Hepatocyte (in vitro differentiated cells): ENCODE measurements around the gene TOMM7. TPM values are rescaled to one million over a fixed set of nuclear protein-coding genes. Genes with fewer than 3 reads are reported as not detected.
"Not testable (repeated sequence)": the region's sequence is repeated elsewhere in the genome, so short reads cannot be mapped to it uniquely, and the experiment has no call there.

Experiments used
- DNase-seq: peaks from one replicate; pipeline ENCODE4 v3.0.0-alpha.2; 2016; ENCODE audit warnings: low spot score
- H2AFZ ChIP-seq: fragments of 200-600 bp; sonication (generic); 2 replicates; pipeline ENCODE4 v1.6.0; 2016; ENCODE audit warnings: antibody characterized with exemption, mild to moderate bottlenecking
- H3K27ac ChIP-seq: fragments of 200-600 bp; sonication (generic); 2 replicates; pipeline ENCODE4 v1.5.1; 2016; ENCODE audit warnings: mild to moderate bottlenecking
- H3K27me3 ChIP-seq: fragments of 200-600 bp; sonication (generic); 2 replicates; pipeline ENCODE4 v1.6.1; 2016
- H3K36me3 ChIP-seq: fragments of 200-600 bp; sonication (generic); replicated peaks from 2 replicates; pipeline ENCODE4 v1.5.1; 2016; ENCODE audit warnings: low read depth; ENCODE audit not compliant: insufficient read depth
- H3K4me1 ChIP-seq: fragments of 200-600 bp; sonication (generic); 2 replicates; pipeline ENCODE4 v1.5.1; 2016; ENCODE audit warnings: mild to moderate bottlenecking, moderate library complexity; ENCODE audit not compliant: insufficient read depth
- H3K4me2 ChIP-seq: fragments of 200-600 bp; sonication (generic); 2 replicates; pipeline ENCODE4 v1.6.0; 2016
- H3K4me3 ChIP-seq: fragments of 200-600 bp; sonication (generic); 2 replicates; pipeline ENCODE4 v1.5.1; 2016; ENCODE audit warnings: mild to moderate bottlenecking
- H3K79me2 ChIP-seq: fragments of 200-600 bp; sonication (generic); 2 replicates; pipeline ENCODE4 v1.6.0; 2017; ENCODE audit warnings: mild to moderate bottlenecking
- H3K9me2 ChIP-seq: fragments of 200-600 bp; sonication (generic); replicated peaks from 2 replicates; pipeline ENCODE4 v1.6.0; 2017; ENCODE audit warnings: mild to moderate bottlenecking; ENCODE audit not compliant: insufficient read depth
- H3K9me3 ChIP-seq: fragments of 200-600 bp; sonication (generic); 2 replicates; pipeline ENCODE4 v1.5.1; 2016; ENCODE audit warnings: low read depth, mild to moderate bottlenecking
- H4K20me1 ChIP-seq: fragments of 200-600 bp; sonication (generic); 2 replicates; pipeline ENCODE4 v1.6.0; 2016; ENCODE audit warnings: mild to moderate bottlenecking; ENCODE audit not compliant: insufficient read depth, poor library complexity, severe bottlenecking
- CTCF ChIP-seq: fragments of 200-600 bp; sonication (generic); IDR thresholded peaks from 2 replicates; pipeline ENCODE4 v1.5.1; 2016; ENCODE audit warnings: antibody characterized with exemption, mild to moderate bottlenecking; ENCODE audit not compliant: poor library complexity
- EZH2 ChIP-seq: fragments of 200-600 bp; sonication (generic); IDR thresholded peaks from 2 replicates; pipeline ENCODE4 v1.6.1; 2016; ENCODE audit warnings: antibody characterized with exemption, mild to moderate bottlenecking, borderline replicate concordance
- EZH2phosphoT487 ChIP-seq: fragments of 200-600 bp; sonication (generic); IDR thresholded peaks from one replicate; pipeline ENCODE4 v1.6.1; 2018; ENCODE audit warnings: antibody characterized with exemption, mild to moderate bottlenecking, low read depth, moderate library complexity; ENCODE audit not compliant: unreplicated experiment, severe bottlenecking
- WGBS: methylation state at CpG from one replicate; pipeline ENCODE4 v1.1.6; 2016; ENCODE audit warnings: low lambda C conversion rate; ENCODE audit errors: missing lambda C conversion rate; 5-methylcytosine and 5-hydroxymethylcytosine counted together
- polyA plus RNA-seq: library from polyadenylated mRNA; unstranded; fragments of >200 nt; fragmentation: Nextera tagmentation; extraction: Ambion mirVana; gene quantifications from 2 replicates; pipeline ENCODE4 v1.2.1, GENCODE V29; 2016
- total RNA-seq: library from RNA; depleted of rRNA; stranded (reverse); fragments of >200 nt; gene quantifications from 2 replicates; pipeline ENCODE4 v1.2.3, GENCODE V29; 2014

The TOMM7 gene
- total and polyA plus RNA-seq, 2 experiments from 2014 or later = 215 to 322 TPM

- 75% methylated on average over 9 of the region's 10 CpGs for WGBS
- H3K79me2 ChIP-seq = no peaks in the 10 kb centered on the region
- H3K27ac ChIP-seq = no peak overlapping the region
- H3K4me2 ChIP-seq = no peak overlapping the region
- no peaks in the 10 kb centered on the region for H4K20me1 ChIP-seq
- no peak for TF ChIP-seq EZH2phosphoT487
- no peak for TF ChIP-seq CTCF
- TF ChIP-seq EZH2 = no peak
- no peaks in the 10 kb centered on the region for H3K27me3 ChIP-seq
- no peaks in the 10 kb centered on the region for H3K36me3 ChIP-seq
- H3K9me2 ChIP-seq = no peaks in the 10 kb centered on the region
- no peaks in the 10 kb centered on the region for H3K4me1 ChIP-seq
- DNase-seq = no peak
- H3K4me3 ChIP-seq = no peak overlapping the region
- H2AFZ ChIP-seq = no peak overlapping the region
- H3K9me3 ChIP-seq = no peaks in the 10 kb centered on the region
These were observed 19.3 kb upstream of the TOMM7 start for GRCh38 chr7:22841954-22842353.

GRCh38 chr7:22837308-22837707 lies 14.7 kb upstream of the TOMM7 start:
- no peak for DNase-seq
- Histone ChIP-seq H3K4me1 (no peaks in the 10 kb centered on the region), H3K4me2 (no peak overlapping the region), H3K9me3 (no peaks in the 10 kb centered on the region), H3K27me3 (no peaks in the 10 kb centered on the region), H3K36me3 (no peaks in the 10 kb centered on the region), H4K20me1 (no peaks in the 10 kb centered on the region), H3K79me2 (no peaks in the 10 kb centered on the region), H3K27ac (no peak overlapping the region), H3K9me2 (no peaks in the 10 kb centered on the region), H3K4me3 (no peak overlapping the region), H2AFZ (no peak overlapping the region)
- 93% methylated on average over 6 of the region's 6 CpGs for WGBS
- TF ChIP-seq EZH2 (no peak), EZH2phosphoT487 (no peak), CTCF (no peak)

GRCh38 chr7:22836506-22836905 lies 13.9 kb upstream of the TOMM7 start:
- H3K4me2 ChIP-seq, H3K9me2 ChIP-seq, DNase-seq, H3K4me3 ChIP-seq, H3K27me3 ChIP-seq, H3K9me3 ChIP-seq, H3K4me1 ChIP-seq, H3K79me2 ChIP-seq, H4K20me1 ChIP-seq, H3K36me3 ChIP-seq, H3K27ac ChIP-seq, H2AFZ ChIP-seq: not testable (repeated sequence)
- 91% methylated on average over 2 of the region's 2 CpGs for WGBS

GRCh38 chr7:22833957-22834356 lies 11.3 kb upstream of the TOMM7 start:
- no peak overlapping the region for H2AFZ ChIP-seq
- no peaks in the 10 kb centered on the region for H4K20me1 ChIP-seq
- H3K27me3 ChIP-seq = no peaks in the 10 kb centered on the region
- H3K4me1 ChIP-seq = no peaks in the 10 kb centered on the region
- H3K4me2 ChIP-seq = no peak overlapping the region
- 87% methylated on average over 3 of the region's 3 CpGs for WGBS
- H3K27ac ChIP-seq = no peak overlapping the region
- H3K9me3 ChIP-seq = no peaks in the 10 kb centered on the region
- H3K36me3 ChIP-seq = no peaks in the 10 kb centered on the region
- no peak for TF ChIP-seq EZH2
- no peak for TF ChIP-seq EZH2phosphoT487
- no peak for TF ChIP-seq CTCF
- H3K9me2 ChIP-seq = no peaks in the 10 kb centered on the region
- no peak overlapping the region for H3K4me3 ChIP-seq
- DNase-seq = no peak
- H3K79me2 ChIP-seq = no peaks in the 10 kb centered on the region
